ENCODE results near the gene MESP2.
A peak's percentile ranks its signal among the peaks of the same experiment; 100 is the strongest.

MESP2 gene

DNA sequence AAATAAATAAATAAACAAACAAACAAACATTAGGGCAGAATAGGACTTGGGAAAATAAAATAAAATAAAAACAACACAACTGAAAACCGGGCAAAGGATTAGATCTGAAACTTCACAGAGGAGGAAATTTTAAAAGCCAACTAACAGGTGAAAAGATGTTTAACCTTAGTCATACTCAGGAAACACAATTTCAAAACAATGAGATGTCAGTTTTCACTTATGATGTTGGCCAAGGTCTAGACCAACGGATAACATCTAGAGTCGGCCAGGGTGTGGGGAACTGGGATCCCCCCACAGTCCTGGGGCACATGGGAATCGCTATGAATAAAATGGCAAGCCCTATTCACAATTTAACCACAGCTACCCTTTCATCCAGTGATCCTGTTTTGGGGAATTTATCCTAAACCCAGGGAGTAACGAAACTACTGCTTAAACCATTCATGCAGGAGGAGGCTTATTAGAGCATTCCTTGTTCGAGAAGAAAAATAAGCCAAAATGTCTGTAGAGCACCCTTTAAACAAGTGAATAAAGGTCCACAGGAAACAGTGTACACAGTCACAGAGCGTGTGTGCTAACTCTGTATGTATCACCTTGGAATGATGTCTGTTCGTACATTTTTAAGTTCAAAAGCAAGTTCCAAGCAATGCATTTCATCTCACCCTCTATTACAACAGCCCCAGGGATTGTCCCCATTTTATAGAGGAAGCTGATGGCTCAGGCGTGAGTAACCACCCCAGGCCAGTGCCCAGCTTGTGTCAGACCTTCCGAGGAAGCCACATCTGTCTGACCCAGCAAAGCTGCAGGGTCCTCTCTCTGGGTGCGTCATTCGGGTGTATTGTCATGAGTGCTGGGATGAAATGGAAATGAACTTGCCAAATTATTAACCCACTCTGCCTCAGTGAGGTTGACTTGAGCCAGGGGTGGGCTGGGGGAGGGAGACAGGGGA, 44.8 kb downstream of the MESP2 start:
- DNase-seq = peak; percentile 81

DNA sequence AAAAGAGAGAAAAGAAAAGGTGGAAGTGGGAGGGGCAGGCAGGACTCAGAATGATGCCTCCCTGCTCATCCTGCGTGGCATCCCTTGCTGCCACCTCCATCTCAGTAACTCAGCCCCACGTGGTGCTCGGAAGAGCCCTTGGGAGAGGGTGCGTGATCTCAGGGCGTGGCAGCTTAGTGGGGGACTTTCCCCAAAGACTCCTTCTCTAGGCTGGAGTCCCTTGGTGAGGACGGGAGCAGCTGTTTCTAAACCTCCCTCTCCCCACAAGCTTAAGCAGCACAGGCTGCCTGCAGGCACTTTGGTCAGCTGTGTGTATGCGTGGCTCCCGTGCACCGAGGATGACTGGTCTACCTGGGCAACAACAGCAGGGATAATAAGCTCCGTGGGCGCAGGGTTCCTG, 45.9 kb downstream of the MESP2 start:
- peak; percentile 41 for DNase-seq

DNA sequence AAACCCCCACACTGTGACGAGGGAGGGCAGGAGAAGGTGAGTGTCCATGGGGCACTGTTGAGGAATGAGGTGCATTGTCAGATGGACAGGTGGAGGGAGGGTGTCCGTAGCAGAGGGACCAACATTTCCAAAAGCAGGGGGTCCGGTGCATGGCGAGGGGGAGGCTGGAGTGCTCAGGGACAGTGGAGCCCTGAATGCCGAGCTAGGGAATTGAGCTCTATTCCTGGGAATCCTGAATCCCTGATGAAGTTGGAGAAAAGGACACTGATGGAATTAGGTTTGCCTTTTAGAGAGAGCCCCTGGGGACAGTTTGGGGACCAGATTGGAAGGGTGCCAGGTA, 46.4 kb downstream of the MESP2 start:
- DNase-seq = no peak

DNA sequence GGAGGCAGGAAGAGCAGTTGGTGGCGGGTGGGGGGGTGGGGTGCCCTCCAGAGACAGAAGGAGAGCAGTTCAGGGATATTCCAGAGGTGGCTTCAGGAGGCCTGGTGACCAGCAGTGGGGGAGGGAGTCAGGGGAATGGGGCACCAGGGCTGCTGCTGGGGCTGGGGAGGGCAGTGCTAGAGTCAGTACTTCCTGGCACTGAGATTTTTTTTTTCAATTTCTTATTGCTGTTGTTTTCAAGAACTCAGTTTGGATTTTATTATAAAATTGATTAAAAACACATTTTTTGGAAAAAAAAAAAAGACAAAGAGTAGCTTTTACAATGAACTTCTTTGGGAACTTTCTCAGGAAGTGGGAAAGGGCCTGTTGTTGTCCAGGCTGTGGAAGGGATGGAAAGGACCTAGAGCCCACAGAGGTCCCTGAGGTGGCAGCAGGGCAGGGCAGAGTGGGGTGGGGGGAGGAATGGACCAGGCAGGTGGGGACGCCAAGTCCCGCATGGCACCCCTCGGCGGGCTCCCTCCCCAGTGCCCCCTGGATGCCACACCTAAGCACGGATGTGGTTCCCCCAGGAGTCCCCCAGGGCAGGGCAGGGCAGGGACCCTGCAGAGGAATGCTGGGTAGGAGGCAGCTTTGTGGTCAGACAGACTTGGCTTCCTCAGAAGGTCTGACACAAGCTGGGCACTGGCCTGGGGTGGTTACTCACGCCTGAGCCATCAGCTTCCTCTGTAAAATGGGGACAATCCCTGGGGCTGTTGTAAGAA, 47.0 kb downstream of the MESP2 start:
- peak; percentile 63 for DNase-seq

DNA sequence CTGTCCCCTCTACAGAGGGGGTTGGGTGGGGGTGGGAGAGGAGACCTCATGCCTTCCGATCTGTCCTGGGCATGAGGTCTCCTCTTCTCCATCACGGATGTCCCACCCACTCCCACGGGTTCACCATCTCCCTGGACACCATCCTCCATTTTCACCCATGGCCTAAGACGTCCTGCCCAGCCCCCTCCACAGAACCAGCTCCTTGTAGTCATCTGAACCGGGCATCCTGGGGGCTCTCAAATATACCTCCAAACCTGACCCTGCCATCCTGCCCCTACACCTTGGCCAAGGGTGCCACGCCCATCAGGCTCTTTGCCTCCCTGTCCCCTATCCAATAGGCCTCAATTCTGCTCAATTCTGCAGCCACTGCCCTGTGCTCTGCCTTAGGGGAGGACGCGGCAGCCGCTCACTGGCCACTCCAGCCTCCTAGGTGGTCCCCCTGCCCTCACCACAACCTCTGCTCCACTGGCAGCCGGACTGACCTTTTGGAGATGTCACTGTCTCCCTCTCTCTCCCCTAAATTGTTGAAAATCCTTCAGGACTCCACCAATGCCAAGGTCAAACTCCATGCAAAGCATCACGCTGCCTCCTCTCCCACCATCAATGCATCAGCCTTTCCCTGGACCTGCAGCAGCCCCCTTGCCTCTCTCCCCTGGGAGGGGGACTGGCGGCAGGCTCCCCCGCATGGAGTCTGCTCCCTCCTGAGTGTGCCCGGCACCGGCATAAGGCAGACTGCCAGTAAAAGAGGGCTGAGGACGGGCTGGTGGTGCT, 47.9 kb downstream of the MESP2 start:
- no peak for DNase-seq

DNA sequence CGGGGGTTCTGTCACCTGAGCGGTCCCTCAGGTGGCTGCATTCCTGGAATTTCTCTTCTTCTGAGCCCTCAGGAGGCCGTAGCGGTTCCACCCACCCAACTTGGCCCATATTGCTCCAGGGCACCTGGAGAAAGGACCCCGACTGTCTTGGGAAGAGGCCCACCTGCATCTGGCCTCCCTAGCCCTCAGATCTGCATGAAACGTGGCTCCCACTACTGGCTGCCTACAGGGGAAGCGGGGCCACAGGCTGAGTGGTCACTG, 48.4 kb downstream of the MESP2 start:
- no peak for DNase-seq

DNA sequence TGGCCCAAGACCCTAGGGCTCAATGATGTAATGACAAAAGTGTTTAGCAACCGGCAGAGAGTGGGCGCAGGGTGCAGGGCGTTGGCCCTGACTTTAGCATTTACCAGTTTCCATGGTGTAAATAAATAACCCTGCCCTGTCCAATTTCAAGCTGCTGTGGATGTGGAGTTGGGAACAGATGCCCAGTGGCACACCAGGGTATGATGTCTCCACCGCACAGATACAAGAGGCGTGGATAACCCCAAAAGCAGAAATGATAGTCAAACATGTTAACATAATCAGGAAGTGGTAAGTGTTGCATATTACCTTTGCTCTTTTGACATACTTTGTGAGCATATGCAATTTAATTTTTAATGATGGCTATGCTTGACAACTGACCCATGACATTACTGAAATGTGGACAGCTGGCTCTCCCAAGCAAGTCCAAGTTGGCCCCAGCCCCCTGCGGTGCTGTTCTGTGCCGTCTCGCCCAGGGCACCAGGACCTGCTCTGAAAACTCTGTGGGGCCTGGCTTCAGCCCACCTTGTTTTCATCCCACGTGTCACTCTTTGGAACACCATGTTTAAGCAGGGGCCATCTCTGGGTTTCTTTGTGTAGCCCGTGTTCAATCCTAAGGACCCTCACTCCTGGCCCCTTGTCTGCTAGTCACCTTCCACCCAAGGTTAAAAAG, 49.3 kb downstream of the MESP2 start:
- peak; percentile 59 for DNase-seq

DNA sequence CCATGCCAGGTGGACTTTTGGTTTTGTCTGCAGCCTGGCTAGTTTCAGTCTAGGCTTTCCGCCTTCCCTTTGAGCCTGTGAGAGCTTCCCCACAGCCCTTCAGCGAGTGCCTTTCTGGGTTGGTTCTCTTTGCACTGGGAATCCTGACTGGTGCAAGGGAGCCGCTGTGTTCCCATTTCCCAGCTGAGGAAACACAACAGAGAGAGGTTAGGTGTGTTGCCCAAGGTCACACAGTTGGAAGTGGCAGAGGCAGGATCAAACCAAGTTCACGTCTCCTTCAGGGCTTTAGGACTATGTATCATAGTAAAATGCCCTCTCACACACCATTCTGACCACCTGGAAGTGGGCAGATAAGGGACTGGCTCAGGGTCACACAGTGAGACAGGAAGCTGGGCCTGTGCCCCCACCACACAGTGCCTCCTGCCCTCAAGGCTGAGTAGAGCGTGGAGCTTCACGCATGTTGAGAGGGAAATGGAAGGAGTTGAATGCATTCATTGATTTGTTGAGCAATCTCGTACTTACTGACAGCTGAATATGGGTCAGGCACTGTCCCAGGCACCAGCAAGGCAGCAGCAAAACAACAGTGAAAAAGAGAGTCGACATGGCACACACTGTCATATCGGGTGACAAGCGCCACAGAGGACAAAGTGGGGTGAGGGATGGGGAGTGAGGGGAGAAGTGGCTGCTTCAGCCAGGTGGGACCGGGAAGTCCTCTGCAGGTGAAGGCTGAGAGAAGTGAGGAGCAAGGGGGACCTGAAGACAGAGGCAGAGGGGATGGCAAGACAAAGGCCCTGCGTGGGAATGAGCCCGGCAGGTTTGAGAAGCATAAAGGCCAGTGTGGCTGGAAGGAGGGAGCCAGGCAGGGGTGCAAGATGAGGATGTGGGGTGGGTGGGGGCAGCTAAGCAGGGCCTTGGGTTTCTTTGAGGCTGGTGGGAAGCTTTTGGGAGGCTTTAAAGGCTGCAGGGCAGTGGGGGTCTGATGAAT, 50.8 kb downstream of the MESP2 start:
- no peak for DNase-seq

DNA sequence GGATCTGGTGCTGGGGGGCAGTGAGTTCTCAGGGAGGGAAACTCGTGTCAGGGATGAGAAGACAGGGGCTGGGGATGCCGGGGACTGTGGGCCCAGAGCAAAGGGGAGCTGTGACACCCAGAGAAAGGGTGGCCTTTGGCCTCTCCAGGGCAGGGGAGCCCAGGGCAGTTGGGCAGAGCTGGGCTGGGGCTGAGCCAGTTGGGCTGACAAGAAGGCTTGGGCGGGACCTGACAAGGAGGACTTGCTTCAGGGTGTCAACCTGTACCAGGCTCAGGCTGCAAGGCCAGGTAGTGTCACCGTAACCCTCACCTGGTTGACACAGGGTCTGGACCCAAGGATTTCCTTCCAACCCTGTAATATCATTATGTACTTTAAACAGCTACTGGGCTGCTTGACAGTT, 51.7 kb downstream of the MESP2 start:
- DNase-seq = no peak

Data from CD4-positive, alpha-beta T cell treated with Interleukin-15 for 1 hour (primary cell).